KOPT-K1 (cell line): Measurements from ENCODE around the gene SEC16A.

Source experiments
- H3K27ac ChIP-seq: fragments of 200-600 bp; sonication (generic); 2 replicates; pipeline ENCODE4 v1.5.1; 2016; ENCODE audit warnings: antibody characterized with exemption, mild to moderate bottlenecking, low read depth, low read length; ENCODE audit not compliant: poor library complexity, severe bottlenecking
- H3K36me3 ChIP-seq: fragments of 200-600 bp; sonication (generic); 2 replicates; pipeline ENCODE4 v1.5.1; 2017; ENCODE audit warnings: antibody characterized with exemption, mild to moderate bottlenecking, low read length, moderate library complexity; ENCODE audit not compliant: insufficient read depth
- H3K9me3 ChIP-seq: fragments of 200-600 bp; sonication (generic); 2 replicates; pipeline ENCODE4 v1.5.1; 2017; ENCODE audit warnings: antibody characterized with exemption, low read length, mild to moderate bottlenecking; ENCODE audit not compliant: insufficient read depth, poor library complexity, severe bottlenecking

Gene SEC16A

GRCh38 chr9:136487672-136488071, 4.8 kb upstream of the SEC16A start:
- H3K36me3 ChIP-seq, result 0 out of 2 replicates have a peak, but pooled peaks cover under 1% of the 10 kb centered on the region
- no peak overlapping the region for H3K27ac ChIP-seq
- no peaks in the 10 kb centered on the region for H3K9me3 ChIP-seq

DNA sequence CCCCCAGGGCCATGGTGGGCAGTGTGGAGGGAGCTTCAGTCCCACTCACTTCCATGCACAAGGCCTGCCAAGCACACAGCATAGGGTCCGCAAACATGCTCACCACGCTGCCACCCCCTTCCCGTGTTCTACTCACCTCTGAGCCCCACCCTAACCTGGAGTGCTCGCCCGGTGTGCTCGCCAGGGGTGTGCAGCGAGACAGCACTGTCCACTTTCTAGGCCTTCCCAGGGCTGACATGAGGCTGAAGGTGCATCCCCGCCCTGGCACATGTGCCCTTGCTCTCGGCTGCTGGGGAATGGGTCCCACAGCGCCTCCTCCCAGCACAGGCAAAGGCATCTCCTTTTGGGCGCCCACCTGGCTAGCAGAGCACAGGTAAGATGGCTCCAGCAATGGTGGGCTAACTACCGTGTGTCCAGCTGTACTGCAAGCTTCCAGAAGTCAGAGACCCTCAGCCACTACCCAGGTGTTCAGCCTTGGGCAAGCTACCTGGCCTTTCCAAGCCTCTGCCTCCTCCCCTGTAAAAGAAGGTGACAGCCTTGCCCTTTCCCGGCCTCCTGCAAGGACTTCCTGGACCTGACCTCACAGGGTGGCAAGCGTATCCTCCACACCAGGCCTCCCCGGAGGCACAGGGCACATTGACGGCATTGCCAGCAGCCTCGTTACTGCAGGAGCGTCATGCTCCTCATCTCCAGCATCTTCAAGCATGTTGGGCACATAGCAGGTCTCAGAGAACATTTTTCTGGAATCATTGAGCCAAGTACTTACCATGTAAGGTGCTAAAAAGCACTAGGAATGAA, 4.2 kb upstream of the SEC16A start:
- no peaks in the 10 kb centered on the region for H3K9me3 ChIP-seq
- no peaks in the 10 kb centered on the region for H3K36me3 ChIP-seq
- H3K27ac ChIP-seq, result no peak overlapping the region

DNA sequence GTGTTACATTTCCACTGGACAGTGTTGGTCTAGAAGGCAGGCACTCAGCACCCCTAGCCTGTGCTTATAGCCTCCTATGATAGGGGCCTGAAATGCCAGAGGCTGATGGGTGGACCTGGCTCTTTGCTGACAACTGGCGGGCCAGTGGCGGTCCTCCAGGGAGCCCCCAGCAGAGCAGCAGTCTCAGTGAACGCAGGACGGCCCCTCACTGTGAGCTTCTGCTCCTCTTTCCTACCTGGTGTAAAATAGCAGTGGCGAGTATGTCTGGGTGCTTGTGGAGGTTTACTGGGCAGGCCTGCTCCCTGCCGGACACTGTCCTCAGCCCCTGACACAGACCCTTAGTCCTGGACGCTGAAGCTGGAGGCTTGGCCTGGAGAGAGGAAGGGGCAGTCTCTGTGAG, 3.3 kb upstream of the SEC16A start:
- no peak overlapping the region for H3K27ac ChIP-seq
- no peaks in the 10 kb centered on the region for H3K36me3 ChIP-seq
- H3K9me3 ChIP-seq, result no peaks in the 10 kb centered on the region

GRCh38 chr9:136485049-136486045, 2.5 kb upstream of the SEC16A start:
- H3K27ac ChIP-seq, result no peak overlapping the region

DNA sequence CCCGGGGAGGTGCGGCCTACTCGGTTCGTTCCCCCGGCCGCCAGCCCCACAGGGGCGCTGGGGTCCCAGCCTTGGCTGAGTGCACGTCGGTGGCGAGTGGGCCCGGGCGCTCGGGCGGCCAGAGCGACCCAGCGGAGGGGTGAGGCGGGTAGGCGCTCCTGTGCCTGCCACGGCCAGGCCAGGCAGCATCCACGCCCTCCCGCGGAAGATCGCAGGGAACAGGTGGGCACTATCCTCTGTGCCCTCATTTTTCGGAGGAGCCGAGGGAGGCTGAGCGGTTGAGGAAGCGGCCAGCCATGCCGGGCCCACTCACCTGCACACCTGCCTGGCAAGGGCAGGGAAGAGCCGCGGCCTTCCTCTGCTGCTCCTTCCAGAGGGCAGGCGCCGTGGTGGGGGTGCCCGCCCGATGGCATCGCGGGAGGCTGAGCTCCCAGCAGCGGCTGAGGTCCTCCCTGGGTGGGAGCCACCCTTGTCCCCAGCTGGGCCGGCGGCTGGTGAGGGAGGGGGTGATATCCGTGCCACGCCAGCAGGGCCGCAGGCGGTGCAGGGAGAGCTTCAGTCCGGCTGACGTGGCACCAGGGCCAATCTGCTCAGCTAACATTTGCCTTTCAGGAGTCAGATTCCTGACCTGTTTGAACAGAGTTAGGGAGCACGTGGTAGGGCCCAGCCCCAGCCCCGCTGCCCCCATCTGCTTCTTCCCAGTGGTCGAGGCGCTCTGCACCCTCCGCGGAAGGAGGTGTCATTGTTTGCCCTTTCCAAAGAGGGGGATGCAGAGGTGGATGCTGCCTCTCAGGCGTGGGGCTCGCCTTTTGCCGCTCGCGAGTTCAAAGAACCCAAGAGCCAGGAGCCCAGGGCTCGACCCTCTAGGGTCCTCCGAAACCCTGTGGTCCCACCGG, 1.6 kb upstream of the SEC16A start:
- Histone ChIP-seq H3K9me3 (no peaks in the 10 kb centered on the region), H3K36me3 (peaks cover 9% of the 10 kb centered on the region), H3K27ac (peak overlapping the region; percentile 93)

More at GRCh38 chr9:136485049-136486045, 2.5 kb upstream of the SEC16A start:
- no peaks in the 10 kb centered on the region for H3K9me3 ChIP-seq
- no peaks in the 10 kb centered on the region; the same call in 1 of the 2 replicates for H3K36me3 ChIP-seq

- Histone ChIP-seq H3K36me3 (peaks cover 13% of the 10 kb centered on the region), H3K27ac (peak overlapping the region; percentile 93), H3K9me3 (no peaks in the 10 kb centered on the region)
These were observed 831 bp upstream of the SEC16A start for GRCh38 chr9:136483589-136484152.

DNA sequence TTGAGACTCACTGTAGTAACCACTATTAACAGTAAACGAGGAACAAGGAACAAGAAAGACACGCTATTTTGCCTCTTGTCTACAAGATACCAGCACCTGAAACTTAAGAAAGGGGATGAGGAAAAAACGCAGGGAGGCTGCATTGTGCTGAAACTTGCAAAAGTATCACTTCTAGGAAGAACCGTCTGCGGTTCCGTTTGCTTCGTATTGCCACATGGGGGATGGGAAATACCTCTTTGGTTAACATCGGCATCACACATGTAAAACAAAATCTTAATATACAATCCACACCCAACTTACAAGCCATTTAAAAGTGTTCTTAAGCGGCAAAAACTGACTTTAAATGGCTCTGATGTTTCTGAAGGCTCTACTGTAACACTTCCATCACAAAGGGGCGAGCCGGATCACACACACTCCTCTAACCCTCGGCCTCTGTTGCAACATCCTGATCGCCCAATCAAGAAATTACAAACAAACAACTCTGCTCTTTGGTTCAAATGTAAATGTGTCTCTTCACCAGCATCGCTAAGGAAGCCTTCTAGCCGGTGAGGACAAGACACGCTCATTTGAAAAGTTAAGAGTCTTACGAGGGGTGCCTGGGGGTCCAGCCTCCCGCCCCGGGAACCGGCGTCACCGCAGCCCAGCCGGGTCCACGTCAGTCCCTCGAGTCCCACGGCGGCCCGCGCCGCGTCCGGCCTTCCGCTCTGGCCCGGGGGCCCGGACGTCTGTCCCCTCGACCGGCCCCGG, 621 bp downstream of the SEC16A start:
- peaks cover 28% of the 10 kb centered on the region for H3K36me3 ChIP-seq
- no peaks in the 10 kb centered on the region for H3K9me3 ChIP-seq
- peak overlapping the region; percentile 88 for H3K27ac ChIP-seq

- H3K36me3 ChIP-seq, result peaks cover 34% of the 10 kb centered on the region
- peak overlapping the region; percentile 88 for H3K27ac ChIP-seq
- no peaks in the 10 kb centered on the region for H3K9me3 ChIP-seq
These were observed 1.3 kb downstream of the SEC16A start for GRCh38 chr9:136481558-136481957.

DNA sequence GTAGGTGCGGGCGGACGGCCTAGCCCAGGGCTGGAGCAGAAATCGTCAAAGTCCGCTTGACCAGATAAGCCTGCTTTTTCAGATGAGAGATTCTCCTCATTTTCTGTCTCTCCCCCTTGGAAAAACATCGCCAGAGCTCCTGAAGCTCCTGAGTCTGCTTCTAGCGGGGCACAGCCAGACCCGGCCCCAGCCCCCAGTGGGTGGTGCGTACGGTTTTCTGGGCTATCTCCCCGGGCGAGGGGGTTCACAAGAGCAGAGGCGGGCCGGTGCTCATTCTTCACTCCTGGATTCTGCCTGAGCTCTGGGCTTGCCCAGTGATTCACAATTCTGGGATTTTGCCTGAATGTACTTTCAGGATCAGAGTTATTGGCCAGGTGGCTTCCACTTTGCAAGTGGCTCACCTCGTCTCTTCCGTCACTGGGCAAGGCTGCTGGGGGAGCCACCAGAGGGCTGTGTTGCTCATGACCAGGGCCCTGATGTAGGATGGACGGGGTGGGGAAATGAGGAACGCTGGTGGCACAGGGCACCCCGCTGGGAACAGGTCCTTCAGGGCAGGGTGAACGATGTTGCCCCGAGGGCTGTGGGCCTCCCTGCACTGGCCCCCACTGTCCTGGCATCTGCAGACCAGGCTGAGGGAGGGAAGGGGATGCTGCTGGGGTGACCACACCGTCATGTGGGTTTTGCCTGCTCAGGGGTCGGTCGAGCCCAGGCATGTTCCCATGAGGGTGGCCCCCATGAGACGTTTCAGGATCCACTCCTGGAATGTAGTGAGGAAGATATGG, 6.3 kb downstream of the SEC16A start:
- H3K9me3 ChIP-seq, result no peaks in the 10 kb centered on the region
- no peak overlapping the region for H3K27ac ChIP-seq
- H3K36me3 ChIP-seq, result peaks cover 84% of the 10 kb centered on the region

DNA sequence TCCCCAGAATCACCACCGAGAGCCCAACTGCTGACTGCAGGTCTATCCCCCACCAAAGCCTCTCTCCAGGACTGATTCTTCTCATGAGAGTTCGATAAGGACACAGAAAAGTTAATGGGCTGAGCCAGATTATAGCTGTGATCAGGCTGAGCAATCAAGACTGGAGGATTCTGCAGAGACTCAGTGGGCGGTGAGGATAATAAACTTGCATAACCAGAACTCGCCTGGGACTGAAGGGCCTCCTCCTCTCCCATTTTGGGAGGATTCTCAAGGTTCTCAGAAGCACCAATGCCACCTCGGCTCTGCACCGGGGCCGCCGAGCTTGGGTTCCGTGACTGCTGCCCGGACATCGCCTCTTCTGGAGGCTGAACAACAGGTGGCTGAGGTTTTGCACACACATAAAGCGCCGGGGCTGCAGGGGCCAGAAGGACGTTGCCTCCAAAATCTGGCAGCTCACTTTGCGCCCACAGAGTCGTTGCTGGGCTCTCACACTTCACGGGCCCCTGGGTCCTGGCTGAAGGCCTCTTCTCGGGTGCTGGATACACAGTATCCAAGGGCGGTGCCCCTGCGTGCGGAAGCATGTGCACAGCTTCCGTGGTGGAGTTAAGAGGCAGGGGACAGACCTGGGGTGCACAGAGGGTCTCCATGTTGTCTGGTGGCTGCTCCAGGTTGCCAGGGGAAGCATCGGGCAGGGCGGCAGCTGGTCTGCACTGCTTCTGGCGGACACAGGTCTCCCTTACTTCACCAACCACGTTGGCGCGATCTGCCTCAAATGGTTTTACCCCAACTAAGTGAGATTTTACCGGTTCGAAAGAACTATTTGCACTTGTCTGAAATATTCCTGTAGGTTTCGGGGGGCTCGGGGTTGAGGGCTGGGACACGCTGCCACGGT, 7.6 kb downstream of the SEC16A start:
- no peaks in the 10 kb centered on the region for H3K9me3 ChIP-seq
- no peak overlapping the region for H3K27ac ChIP-seq
- peaks cover 97% of the 10 kb centered on the region for H3K36me3 ChIP-seq

- Histone ChIP-seq H3K9me3 (no peaks in the 10 kb centered on the region), H3K36me3 (peaks cover 99% of the 10 kb centered on the region), H3K27ac (no peak overlapping the region)
These were observed 8.7 kb downstream of the SEC16A start for GRCh38 chr9:136474021-136474640.

DNA sequence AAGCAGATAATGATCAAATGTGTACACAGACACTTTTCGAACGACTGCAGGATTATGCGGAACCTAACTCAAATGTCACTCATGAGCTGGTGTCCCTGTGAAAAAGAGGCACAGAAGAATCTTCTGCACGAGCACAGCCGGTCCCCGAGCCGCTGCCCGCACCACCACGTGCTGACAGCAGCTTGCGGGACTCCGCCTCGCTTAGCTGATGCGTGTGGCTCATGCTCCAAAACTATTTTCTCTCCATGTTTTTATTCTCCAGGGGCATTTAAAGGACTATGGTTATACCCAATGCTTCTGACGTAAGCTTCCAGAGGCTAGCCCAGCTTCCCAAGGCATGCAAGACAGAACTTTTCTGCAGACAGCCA, 9.5 kb downstream of the SEC16A start:
- peaks cover 99% of the 10 kb centered on the region for H3K36me3 ChIP-seq
- H3K27ac ChIP-seq, result no peak overlapping the region
- no peaks in the 10 kb centered on the region for H3K9me3 ChIP-seq
